NOMO-1 treated with DMSO at 0.1 percent for 48 hours (cell line): Measurements from ENCODE around the gene MEIS2.
A peak's percentile ranks its signal among the peaks of the same experiment; 100 is the strongest.

Experiments
- DNase-seq: peaks from one replicate; lab custom pipeline; 2025; ENCODE audit not compliant: unreplicated experiment; lab: John Stamatoyannopoulos, UW

MEIS2 gene

GRCh38 chr15:37098468-37099318, 1.7 kb downstream of the MEIS2 start:
- peak; percentile 39 for DNase-seq

GRCh38 chr15:37097144-37097919, 3.0 kb downstream of the MEIS2 start:
- DNase-seq, result no peak

- no peak for DNase-seq
These were observed 3.7 kb downstream of the MEIS2 start for GRCh38 chr15:37096558-37097143.

- no peak for DNase-seq
These were observed 4.4 kb downstream of the MEIS2 start for GRCh38 chr15:37095770-37096557.

GRCh38 chr15:37094915-37095711, 5.2 kb downstream of the MEIS2 start:
- no peak for DNase-seq

- no peak for DNase-seq
These were observed 5.9 kb downstream of the MEIS2 start for GRCh38 chr15:37094333-37094914.

- DNase-seq, result no peak
These were observed 6.6 kb downstream of the MEIS2 start for GRCh38 chr15:37093480-37094332.

GRCh38 chr15:37090543-37091175, 9.7 kb downstream of the MEIS2 start:
- no peak for DNase-seq

- DNase-seq, result no peak
These were observed 11.9 kb downstream of the MEIS2 start for GRCh38 chr15:37088436-37088835.

GRCh38 chr15:37087131-37087588, 13.2 kb downstream of the MEIS2 start:
- no peak for DNase-seq

GRCh38 chr15:37086521-37086920, 13.8 kb downstream of the MEIS2 start:
- DNase-seq, result no peak

GRCh38 chr15:37086120-37086519, 14.2 kb downstream of the MEIS2 start:
- no peak for DNase-seq

GRCh38 chr15:37084602-37085001, 15.7 kb downstream of the MEIS2 start:
- no peak for DNase-seq

GRCh38 chr15:37083610-37084009, 16.7 kb downstream of the MEIS2 start:
- no peak for DNase-seq

- DNase-seq, result no peak
These were observed 18.4 kb downstream of the MEIS2 start for GRCh38 chr15:37081983-37082382.

- DNase-seq, result no peak
These were observed 20.0 kb downstream of the MEIS2 start for GRCh38 chr15:37080261-37080921.

GRCh38 chr15:37079726-37080125, 20.6 kb downstream of the MEIS2 start:
- no peak for DNase-seq

- no peak for DNase-seq
These were observed 21.8 kb downstream of the MEIS2 start for GRCh38 chr15:37078566-37078965.
